Left ventricle myocardium inferior (tissue), 1 donor: Measurements from ENCODE around the gene PRKD1. TPM values are rescaled to one million over a fixed set of nuclear protein-coding genes. Genes with fewer than 3 reads are reported as not detected.

Experiments
- DNase-seq: peaks from one replicate; pipeline ENCODE4 v3.0.0-alpha.2; 2020
- H3K27ac ChIP-seq: fragments of 200-600 bp; replicated peaks from 2 replicates; pipeline ENCODE4 v1.8.0; 2021
- H3K27me3 ChIP-seq: fragments of 200-600 bp; 2 replicates; pipeline ENCODE4 v1.8.0; 2021; ENCODE audit warnings: low read depth
- H3K36me3 ChIP-seq: fragments of 200-600 bp; 2 replicates; pipeline ENCODE4 v1.8.0; 2021
- H3K4me1 ChIP-seq: fragments of 200-600 bp; 2 replicates; pipeline ENCODE4 v1.8.0; 2021
- H3K4me3 ChIP-seq: fragments of 200-600 bp; 2 replicates; pipeline ENCODE4 v1.8.0; 2021; ENCODE audit warnings: mild to moderate bottlenecking, moderate library complexity
- H3K9me3 ChIP-seq: fragments of 200-600 bp; replicated peaks from 2 replicates; pipeline ENCODE4 v1.8.0; 2021
- CTCF ChIP-seq: fragments of 200-600 bp; IDR thresholded peaks from 2 replicates; pipeline ENCODE4 v1.8.0; 2021; ENCODE audit warnings: antibody characterized with exemption, mild to moderate bottlenecking, borderline replicate concordance
- intact Hi-C: fragments of 100-400 bp; cut with micrococcal nuclease; formaldehyde crosslinking; loops from one replicate; pipeline ENCODE4 v1.11.0; 2022
- total RNA-seq: library from RNA; stranded (reverse); fragmentation: NEBNext Ultra II Directional; extraction: Animal tissue kit (Norgen Biotek cat#: 25700); gene quantifications from one replicate; pipeline ENCODE4 v1.2.1, GENCODE V29; 2021
- donor health status: DM: no; HTN: yes; CAD: no; lungs with severe emphysema.

PRKD1 gene
- total RNA-seq, 1 donor from 2014 or later = 3.1 TPM

DNA sequence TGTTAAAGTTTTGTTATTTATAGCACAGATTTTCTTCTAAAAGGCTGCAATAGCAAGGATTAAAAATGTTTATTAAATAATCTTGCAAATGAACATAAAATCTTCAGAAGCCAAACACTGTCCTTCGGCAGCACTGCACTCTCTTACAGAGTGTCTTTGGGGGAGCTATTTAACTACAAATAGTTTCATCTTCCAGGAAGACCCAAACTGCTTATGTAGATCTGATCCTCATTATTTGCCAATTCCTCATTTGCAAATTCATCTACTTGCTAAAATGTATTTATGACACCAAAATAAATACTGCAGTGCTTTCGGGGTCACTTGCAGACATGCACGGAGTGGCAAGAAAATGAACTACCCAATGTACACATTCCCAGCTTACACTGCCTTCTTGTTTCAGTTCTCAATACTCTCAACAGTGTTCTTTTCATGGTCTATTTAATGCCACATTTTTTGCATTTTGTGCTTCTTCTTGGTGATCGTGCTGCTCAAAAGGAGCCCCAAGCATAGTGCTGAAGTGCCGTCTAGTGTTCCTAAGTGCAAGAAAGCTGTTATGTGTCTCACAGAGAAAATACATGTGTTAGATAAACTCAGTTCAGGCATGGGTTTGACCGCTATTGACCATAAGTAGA lies 128.1 kb downstream of the PRKD1 start:
- DNase-seq = no peak
- Histone ChIP-seq H3K4me1 (no peaks in the 10 kb centered on the region), H3K36me3 (no peaks in the 10 kb centered on the region), H3K27me3 (no peaks in the 10 kb centered on the region), H3K27ac (no peak overlapping the region), H3K9me3 (no peaks in the 10 kb centered on the region), H3K4me3 (no peak overlapping the region)
- intact Hi-C loops = no loop called here
- TF ChIP-seq CTCF = no peak

GRCh38 chr14:29798811-29799210 lies 128.8 kb downstream of the PRKD1 start:
- Histone ChIP-seq H3K27ac (no peak overlapping the region), H3K9me3 (no peaks in the 10 kb centered on the region), H3K27me3 (no peaks in the 10 kb centered on the region), H3K36me3 (no peaks in the 10 kb centered on the region), H3K4me3 (no peak overlapping the region), H3K4me1 (no peaks in the 10 kb centered on the region)
- no peak for TF ChIP-seq CTCF
- DNase-seq = no peak
- intact Hi-C loops = no loop called here

DNA sequence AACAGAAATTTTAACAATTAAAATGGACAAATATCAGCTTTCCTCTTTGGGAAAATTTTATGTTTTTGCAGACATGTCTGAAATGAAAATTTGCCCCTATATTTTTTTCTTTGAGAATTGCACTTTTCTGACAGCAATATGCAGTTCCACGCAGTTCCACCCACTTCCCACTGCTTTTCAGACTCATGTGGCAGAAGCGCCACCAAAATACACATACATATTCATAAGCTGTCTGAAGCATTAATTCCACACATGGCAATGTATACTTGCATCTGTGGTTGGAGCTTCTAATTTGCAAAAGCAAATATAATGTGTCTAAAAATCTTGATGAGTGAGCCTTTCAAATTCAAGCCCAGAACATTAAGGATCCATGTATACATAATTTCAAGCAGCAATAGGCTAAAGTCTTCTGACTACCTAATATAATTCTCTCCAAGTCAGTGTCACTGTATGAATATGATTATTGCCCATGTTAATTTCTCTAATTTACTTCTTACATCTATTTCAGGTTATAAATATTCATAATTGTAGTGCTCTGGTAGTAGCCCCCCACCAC lies 129.5 kb downstream of the PRKD1 start:
- Histone ChIP-seq H3K36me3 (no peaks in the 10 kb centered on the region), H3K27ac (no peak overlapping the region), H3K4me3 (no peak overlapping the region), H3K4me1 (no peaks in the 10 kb centered on the region), H3K27me3 (no peaks in the 10 kb centered on the region), H3K9me3 (no peaks in the 10 kb centered on the region)
- intact Hi-C loops = no loop called here
- no peak for TF ChIP-seq CTCF
- no peak for DNase-seq

- intact Hi-C loops = no loop called here
- TF ChIP-seq CTCF = no peak
Observed at GRCh38 chr14:29796853-29797252, 130.8 kb downstream of the PRKD1 start.

DNA sequence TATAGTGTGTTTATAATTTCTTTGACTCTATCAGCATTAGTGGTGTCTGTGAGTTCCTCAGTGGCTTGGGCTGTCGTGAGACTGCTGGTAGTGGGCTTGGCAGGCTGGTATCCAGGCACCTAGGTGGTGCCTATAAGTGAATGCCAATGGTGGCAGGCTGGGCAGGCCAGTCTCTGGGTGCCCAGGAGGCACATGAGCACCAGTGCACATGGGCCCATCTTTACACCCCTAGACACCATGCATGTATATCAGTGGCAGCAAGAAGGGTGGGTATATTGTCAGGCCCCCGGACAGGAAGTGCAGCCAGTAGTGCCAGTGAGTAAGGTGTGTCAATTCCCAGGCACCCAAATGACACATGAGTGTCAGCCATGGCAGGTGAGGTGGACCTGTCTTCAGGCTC lies 138.2 kb downstream of the PRKD1 start:
- DNase-seq = no peak
- no peaks in the 10 kb centered on the region for H3K27me3 ChIP-seq
- no peaks in the 10 kb centered on the region for H3K36me3 ChIP-seq
- H3K4me1 ChIP-seq = no peaks in the 10 kb centered on the region
- intact Hi-C loops = no loop called here
- TF ChIP-seq CTCF = no peak
- no peak overlapping the region for H3K4me3 ChIP-seq
- H3K9me3 ChIP-seq = peaks cover 6% of the 10 kb centered on the region
- no peak overlapping the region for H3K27ac ChIP-seq

More at GRCh38 chr14:29796853-29797252, 130.8 kb downstream of the PRKD1 start:
- Histone ChIP-seq H3K4me3 (no peak overlapping the region), H3K9me3 (no peaks in the 10 kb centered on the region), H3K27ac (no peak overlapping the region), H3K36me3 (no peaks in the 10 kb centered on the region), H3K4me1 (no peaks in the 10 kb centered on the region), H3K27me3 (no peaks in the 10 kb centered on the region)
- DNase-seq = no peak
